GM18526 (cell line): Measurements from ENCODE around the gene CLSTN2.

Source experiments
- POLR2A ChIP-seq: IDR thresholded peaks from 3 replicates; pipeline ENCODE4 v1.6.1; 2011; ENCODE audit not compliant: insufficient read length; ENCODE audit errors: extremely low read depth

The CLSTN2 gene

DNA sequence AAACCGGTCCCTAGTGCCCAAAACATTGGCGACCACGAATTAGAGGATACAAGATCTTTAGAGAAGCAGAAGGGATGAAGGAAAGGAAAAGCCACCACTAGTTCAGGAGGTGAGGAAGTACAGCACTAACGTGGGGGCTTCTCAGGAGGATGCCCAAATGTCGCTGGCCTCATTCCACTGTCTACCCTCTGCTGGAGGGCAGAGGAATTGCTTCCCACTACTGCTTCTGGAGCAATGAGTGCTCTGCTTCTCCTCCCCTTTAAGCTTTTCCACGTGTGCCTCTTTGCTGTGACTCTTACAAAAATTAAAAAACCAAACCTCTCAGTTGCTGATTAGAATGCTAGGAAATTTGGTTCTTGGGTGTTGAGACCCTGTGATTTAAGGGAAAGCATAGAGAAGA, 281.3 kb downstream of the CLSTN2 start:
- TF ChIP-seq POLR2A = no peak

DNA sequence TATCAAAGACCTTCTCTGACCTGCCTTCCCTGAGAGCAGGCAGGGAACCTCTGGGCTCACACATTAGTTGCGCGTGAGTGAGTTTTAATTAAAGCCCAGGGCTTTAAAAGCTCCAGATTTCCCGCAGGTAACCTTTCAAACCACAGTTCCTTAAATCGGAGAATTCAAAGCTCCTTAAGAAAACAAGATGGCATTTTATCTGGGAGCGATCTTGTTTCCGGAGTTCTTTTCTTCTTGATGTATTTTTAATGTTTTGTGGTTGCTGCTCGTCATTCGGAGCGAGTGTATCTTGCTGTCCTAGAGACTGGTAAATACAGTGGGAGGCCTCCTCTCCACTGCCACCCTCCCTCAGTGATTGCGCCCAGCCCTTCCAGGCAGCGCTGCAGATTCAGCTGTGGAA, 284.3 kb downstream of the CLSTN2 start:
- no peak for TF ChIP-seq POLR2A

DNA sequence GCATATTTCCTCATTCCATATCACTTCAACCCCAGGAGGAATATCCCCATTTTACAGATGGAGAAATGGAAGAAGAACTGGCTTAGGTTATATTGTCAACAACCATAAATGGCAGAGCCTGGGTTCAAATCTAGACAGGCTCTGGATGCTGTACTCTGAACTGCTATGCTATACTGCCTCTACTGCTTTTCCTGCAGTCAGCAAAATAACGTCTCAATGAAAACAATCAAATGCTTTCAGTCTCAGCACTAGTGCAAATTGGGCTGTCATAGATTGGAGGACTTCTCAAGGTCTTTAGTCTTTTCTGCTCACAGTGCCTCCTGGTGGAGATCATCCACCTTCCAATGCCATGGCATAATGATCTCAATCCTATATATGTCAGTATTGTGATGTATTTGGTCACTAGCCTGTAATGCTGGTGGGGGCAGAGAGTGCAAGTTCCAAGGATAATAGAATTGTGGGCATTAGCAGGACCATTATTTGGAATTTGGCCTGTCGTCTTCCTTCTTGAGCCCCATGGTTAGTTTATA, 285.0 kb downstream of the CLSTN2 start:
- no peak for TF ChIP-seq POLR2A

DNA sequence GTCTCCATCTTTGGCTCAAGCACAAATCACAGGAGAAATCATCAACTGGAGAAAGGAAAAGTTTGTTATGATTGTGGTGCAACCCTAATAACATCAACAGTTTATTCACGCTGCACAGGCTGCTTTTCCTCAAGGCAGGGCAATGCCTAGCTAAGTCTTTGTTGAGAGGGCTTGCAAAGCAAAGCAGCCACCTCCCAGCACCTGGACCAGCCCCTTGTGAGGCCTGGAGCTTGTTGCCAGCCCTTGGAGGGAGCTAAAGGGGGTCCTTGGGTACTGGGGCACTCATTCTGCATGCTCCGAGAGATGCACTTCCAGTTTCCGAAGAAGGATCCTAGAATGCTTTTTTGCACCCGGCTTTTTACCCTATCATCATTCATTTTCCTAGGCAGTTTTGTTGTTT, 288.2 kb downstream of the CLSTN2 start:
- TF ChIP-seq POLR2A = no peak

DNA sequence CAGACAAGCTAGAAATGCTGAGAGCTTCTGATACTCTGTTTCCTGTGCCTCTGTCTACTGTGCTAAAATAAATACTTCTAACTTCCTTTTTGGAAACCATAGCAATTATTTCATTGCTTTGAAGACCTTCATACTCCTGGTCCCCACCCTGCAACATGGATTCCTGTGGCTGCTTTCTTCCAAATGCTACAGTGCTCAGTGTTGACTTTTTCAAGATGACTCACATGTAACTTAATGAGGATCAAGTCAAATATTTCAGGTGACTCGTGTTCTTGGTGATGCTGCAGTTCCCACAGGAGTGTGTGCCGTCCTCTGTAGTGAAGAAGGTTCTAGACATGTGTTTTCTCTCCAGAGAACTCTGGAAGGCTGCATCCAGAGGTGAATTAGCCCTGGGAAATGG, 288.6 kb downstream of the CLSTN2 start:
- no peak for TF ChIP-seq POLR2A

DNA sequence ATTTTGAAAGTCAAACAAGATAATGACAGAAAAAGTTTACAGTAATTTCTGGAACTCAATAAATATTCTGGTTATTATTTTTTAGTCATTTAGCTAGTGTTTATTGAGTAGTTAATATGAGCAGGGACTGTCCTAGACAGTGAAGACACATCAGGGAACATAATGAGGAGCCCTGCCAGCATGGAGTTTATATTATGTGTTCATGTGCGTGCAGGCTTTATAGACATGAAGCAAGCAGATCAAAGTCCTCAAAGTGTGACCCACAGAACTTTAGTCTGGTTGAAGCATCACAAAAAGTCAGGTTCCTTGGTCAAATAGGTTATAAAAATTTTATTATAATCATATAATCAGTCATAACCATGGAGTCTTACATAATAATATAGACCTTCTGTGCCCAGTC, 289.3 kb downstream of the CLSTN2 start:
- TF ChIP-seq POLR2A = no peak

DNA sequence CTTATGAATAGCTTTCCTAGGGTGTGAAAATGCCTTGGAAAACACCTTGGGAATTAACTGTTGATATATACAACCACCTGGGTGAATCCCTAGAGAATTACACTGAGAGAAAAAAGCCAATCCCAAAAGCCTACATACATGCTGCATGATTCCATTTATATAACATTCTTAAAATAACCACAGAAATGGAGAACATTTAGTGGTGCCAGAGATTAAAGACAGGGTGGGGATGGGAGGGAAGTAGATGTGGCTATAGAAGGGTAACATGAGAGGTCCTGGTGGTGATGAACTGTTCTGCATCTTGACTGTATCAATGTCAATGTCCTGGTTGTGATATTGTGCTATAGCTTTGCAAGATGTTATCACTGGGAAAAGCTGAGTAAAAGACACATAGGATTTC, 291.0 kb downstream of the CLSTN2 start:
- no peak for TF ChIP-seq POLR2A

DNA sequence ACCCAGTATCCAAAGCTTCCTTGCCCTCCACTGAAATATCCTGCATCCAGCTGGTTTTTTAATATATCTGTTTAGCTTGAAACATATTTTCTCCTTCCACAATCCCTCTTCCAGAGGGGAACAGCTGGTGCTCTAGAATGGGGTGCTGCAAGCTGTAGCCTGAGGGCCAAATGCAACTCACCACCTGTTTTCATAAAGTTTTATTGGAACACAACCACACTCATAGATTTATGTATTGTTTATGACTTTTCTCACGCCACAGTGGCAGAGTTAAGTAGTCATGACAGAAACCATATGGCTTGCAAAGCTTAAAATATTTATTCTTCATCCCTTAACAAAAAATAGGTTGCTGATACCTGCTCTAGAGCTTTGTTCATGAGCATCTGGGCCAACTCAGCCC, 298.7 kb downstream of the CLSTN2 start:
- no peak for TF ChIP-seq POLR2A

DNA sequence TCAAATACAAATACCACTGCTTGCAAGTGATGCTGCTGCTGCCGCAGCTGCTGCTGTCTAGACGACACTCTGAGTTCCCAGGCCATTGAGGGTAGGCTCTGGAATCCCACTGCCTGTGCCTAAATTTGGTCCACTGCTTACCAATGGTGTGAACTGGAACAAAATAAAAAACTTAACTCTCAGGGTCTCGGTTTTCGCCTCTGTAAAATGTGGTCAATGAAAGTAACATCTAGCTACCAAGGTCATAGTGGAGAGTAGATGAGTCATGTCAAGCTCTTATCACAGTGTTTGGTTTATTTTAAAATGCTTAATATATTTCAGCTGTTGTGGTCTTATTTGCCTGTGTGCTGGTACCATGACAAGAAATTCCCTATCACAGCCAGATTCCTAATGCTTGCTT, 299.3 kb downstream of the CLSTN2 start:
- no peak for TF ChIP-seq POLR2A

DNA sequence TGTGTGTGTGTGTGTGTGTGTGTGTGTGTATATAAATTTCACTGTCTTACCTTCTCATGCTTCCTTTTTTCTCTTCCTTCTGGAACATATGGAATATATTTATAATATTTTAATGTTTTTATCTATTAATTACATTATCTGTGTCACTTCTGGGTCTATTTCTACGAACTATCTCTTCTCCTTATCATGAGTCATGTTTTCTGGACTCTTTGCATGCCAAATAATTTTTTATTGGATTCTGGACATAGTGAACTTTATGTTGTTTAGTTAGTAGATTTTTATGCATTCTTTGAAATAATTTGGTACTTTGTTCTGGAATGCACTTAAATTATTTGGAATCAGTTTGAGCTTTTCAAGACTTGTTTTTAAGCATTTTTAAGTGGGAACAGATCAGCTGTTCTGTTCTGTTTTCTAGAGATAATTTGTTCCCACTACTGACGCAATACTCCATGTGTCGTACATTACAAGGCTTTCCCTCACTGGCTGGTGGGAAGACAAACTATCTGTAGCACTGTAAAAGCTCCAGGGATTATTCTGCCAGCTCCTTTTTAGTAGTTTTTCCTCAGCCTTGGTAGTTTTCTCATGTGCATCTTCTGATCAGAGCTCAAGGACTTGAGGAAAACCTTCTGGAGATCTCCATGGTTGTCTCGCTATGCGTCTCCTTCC, 302.0 kb downstream of the CLSTN2 start:
- TF ChIP-seq POLR2A = no peak

DNA sequence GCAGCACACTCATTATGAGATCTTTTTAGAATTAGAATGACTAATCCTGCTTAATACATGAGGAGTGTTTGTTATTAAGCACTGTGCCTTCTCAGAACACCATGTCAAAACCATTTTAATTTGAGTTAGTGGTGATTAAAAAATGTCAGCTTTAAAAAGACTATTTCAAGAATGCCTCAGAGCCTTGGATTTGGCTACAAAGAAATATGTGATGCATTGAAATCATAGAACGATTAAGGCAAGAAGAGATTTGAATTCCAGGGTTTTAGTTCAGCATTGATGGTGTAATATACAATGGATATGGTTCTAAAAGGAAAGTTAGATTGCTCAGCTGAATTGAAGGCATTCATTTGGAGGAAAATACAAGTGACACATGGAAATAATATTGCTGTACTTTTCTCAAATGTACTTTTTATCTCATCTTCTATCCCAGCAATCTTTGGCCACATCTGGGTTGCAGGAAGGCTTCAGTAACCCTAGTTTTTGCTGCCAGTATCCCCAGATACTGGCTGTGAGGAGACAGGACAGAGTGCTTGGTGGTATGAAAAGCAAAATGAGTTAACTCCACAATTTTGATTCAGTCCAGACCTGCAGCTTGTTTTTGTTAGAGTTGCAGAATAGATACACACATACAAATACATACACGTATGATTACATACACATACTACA, 303.8 kb downstream of the CLSTN2 start:
- TF ChIP-seq POLR2A = no peak

DNA sequence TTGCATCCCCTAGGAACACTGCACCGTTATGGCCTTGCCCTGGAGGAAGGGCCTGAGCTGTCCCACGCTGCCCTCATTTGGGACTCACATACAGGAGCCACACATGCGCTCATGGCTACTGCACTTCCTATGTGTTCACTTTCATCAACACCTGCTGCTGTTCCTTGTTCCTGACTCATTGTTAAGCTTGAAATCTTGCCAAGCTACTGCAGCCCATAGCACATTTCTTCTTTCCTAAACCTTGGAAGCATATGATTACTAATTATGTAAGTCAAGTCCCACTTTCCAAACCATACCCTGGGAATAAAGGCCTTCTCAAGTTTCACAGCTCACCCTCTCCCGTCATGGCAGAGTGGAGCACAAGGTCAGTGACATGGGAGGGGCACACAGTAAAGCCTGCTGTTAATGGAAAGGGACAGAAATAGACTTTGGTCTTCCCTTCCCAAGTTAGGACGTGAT, 307.9 kb downstream of the CLSTN2 start:
- no peak for TF ChIP-seq POLR2A

DNA sequence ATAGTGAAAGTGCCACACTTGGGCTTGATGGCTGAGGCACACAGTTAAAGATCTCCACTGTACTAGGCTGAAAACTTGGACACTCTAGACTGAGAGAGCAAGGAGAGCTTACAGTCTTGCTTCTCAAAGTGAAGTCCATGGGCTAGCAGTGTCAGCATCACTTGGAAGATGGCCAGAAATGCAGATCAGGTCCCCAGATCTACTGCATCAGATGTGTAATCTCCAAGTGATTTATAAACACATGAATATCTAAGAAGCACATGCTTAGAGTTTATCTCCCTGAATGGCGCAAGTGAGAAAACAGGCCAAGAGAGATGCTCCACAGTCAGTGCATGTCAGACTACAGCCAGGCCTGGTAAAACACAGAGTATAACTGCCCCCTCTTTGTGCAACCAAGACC, 308.6 kb downstream of the CLSTN2 start:
- TF ChIP-seq POLR2A = no peak

DNA sequence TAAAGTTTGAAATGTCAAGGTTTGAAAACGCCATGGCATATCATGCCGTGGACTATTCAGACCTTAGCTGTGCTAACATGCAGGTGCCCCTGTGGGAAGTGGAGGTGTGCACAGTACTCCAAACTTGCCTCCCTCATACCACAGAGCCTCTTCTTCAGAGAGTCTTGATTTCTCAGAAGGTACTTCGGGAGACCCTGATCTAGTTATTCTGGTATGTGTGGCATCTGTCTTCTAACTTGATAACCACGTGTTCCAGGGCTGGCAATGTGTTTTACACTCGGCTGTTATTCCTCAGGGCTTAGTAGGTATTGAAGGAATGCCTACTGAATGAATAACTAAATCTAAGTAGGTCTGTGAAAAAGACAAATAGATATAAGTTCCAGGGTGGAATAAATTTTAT, 309.9 kb downstream of the CLSTN2 start:
- TF ChIP-seq POLR2A = no peak

DNA sequence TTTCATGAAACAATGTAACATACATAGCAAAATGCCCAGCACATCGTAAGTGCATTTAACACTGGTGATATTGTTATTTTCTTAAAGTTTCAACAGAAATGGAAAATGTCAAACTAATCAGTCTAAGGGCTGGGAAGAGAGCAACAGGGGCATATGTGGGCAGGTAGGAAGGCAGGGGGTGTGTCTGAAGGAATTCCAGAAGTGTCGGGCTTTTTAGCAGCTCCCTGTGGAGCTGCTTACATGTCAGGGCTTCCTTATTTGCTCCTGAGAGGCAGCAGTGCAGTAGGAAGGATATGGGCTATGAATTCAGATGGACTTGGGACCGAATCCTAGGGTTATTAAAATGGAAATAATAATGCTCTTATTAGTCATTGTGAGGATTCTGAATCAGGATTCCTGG, 311.6 kb downstream of the CLSTN2 start:
- no peak for TF ChIP-seq POLR2A

DNA sequence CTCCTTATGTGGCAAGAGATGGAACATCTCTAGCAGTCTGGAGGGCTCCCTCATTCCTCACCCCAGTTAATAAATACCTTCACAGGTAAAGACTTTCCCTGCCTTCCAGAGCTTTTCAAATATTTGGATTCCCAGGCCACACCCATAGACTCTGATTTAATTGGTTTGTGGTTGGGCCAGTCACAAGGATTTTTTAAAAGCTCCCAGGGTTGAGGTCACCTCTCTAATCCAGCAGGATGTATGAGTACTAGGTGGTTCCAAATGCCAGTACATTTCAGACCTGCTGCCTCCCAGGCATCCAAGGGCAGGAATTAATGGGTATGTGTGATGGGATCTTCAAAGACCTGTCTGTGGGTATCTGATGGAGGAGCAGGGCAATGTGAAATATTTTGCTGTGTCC, 312.8 kb downstream of the CLSTN2 start:
- no peak for TF ChIP-seq POLR2A

DNA sequence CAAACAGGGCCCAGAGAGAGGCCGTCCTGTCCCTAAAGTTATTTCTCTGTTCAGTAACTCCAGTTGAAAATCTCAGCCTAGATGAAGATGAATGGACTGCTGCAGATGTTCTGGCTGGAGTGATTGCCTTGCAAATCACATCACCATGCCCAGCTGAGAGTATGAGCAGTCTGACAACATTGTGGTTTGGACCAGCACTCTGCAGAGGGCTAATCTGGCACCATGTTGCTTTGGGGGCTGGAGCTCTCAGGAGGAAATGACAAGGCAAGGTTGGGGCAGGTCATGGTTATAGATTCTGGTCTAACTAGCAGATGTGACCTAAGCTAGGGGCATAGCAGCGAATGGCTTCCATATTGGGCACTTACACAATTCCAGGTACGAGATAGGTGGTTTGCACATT, 314.2 kb downstream of the CLSTN2 start:
- no peak for TF ChIP-seq POLR2A
